Smooth muscle cell of the brain vasculature (primary cell): Measurements from ENCODE around the gene FAM227B.
"Not testable (repeated sequence)": the region's sequence is repeated elsewhere in the genome, so short reads cannot be mapped to it uniquely, and the experiment has no call there.

Source experiments
- DNase-seq: peaks from one replicate; pipeline ENCODE4 v3.0.0-alpha.2; 2012; ENCODE audit warnings: low read depth, low spot score

The FAM227B gene

DNA sequence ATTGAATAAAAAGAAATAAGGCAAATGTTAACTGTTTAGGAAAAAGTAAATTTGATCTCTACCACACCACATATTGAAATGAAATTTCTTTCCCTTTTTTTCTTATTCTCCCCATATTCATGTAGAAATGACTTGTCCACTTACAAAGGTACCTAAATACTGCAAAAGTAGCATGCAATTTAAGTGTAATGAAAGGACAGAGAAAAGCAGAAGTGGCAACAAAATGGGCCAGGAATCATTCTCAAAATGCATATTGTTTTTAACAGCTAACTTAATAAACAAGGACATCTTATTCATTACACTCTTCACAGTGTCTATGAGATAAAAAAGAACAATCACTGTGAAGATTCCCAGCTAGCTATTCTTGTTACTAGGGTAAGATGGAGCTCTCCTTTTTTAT lies 238.2 kb downstream of the FAM227B start:
- no peak for DNase-seq

DNA sequence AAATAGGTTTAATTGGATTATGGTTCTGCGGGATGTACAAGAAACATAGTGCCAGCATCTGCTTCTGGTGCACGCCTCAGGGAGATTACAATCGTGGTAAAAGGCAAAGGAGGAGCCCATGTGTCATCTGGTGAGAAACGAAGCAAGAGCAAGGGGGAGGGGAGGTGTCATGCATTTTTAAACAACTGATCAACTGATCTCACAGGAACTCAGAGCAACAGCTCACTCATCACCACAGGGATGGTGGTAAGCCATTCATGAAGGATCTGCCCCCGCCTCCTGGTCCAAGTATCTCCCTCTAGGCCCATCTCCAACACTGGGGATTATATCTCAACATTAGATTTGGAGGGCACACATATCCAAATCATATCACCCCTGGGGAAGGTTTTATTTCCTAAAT lies 239.7 kb downstream of the FAM227B start:
- DNase-seq, result no peak

DNA sequence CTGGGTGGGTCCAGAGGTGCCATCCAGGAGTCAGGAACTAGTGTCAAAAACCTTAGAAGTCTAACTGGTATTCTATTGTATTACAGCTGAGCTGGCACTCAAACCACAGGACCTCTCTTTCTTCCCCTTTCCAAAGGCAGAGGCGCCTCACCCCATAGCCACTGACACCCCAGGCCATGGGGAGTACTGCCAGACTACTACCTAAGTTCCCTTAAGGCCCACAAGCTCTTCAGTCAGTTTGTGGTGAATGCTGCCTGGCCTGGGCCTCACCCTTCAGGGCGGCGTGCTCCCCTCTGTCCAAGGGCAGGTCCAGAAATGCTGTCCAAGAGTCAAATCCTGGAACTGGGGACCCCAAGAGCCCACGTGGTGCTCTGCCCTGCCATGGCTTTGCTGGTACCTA lies 240.6 kb downstream of the FAM227B start:
- DNase-seq, result no peak

DNA sequence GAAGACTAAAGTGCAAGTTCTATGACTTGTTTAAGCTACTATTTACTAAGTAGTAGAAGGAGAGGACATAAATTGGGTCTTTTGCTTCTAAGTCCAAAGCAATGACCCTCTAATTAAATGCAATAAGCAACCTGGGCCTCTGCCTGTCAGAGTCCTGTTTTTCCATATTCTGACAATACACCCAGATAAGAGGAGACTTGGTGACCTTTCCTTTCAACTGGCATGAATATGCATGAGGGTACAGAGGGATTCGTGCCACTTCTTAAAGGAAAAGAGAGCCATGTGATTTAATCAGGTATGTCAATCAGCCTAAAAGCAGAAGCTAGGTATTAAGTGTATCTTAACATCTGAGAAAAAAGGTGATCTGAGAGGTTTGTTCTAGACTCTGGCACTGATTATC lies 248.3 kb downstream of the FAM227B start:
- no peak for DNase-seq

DNA sequence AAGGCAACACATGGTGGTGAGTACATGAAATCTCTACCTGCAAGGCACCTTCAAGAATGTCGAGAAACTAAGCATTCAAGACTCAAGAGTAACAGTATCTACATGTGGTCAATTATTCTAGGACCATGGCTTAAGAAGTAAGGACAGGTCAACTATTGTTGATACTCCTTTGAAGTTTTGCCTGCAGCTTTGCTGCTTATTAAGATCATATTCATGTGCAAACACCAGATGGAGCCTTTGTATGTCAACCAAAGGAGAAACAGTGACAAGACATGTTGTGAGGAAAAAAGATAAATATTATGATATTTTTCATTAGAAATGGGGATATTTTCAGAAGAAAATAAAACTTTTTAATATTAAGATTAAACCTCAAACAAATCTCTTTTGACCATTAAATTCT lies 249.8 kb downstream of the FAM227B start:
- DNase-seq, result no peak

DNA sequence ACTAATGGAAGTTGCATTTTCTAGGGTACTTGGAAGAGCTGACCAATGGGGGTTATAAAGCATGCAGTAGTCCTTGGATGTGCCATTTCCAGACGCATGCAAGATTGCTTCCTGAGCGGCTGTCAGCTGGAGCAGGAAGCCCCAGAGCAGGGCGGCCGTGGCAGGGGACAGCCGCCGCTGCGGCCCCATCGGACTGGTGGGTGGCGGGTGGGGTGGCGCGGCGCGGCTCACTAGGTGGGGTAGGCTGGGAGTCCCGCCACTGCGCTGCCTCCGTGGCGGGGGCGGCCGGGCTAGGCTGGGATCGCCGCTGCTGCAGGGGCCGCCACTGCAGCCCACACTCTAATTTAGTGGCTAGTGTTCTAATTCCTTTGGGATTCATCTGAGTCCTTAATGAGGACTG lies 254.1 kb downstream of the FAM227B start:
- no peak for DNase-seq

DNA sequence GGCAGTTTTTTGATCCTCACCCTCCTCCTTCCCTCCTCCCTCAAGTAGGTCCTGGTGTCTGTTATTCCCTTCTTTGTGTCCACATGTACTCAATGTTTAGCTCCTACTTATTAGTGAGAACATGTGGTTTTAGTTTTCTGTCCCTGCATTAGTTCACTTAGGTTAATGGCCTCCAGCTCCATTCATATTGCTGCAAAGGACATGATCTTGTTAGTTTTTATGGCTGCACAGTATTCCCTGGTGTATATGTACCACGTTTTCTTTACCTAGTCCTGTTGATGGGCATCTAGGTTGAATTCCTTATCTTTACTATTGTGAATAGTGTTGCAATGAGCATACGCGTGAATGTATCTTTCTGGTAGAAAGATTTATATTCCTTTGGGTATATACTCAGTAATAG lies 259.2 kb downstream of the FAM227B start:
- no peak for DNase-seq

DNA sequence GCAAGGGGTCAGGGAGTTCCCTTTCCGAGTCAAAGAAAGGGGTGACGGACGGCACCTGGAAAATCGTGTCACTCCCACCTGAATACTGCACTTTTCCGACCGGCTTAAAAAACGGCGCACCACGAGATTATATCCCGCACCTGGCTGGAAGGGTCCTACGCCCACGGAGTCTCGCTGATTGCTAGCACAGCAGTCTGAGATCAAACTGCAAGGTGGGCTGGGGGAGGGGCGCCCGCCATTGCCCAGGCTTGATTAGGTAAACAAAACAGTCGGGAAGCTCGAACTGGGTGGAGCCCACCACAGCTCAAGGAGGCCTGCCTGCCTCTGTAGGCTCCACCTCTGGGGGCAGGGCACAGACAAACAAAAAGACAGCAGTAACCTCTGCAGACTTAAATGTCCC lies 266.2 kb downstream of the FAM227B start:
- not testable (repeated sequence) for DNase-seq

DNA sequence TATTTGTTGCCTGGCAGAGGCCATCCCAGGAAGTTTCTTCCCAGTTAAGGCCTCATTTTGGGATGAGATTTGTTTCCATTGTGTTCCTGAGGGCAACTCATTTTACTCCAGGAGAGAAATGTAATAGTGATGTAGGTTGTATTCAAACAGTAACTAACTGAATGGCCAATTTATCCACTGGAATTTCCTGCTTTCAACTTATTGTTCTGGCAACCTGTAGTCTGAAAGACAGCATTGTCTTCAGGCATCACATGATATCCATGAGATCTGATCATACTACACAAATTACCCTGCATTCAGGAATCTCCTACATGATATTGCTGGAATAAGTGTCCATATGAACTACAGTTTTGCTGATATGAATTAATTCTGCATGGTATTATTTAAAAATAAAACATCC lies 277.1 kb downstream of the FAM227B start:
- DNase-seq, result no peak

DNA sequence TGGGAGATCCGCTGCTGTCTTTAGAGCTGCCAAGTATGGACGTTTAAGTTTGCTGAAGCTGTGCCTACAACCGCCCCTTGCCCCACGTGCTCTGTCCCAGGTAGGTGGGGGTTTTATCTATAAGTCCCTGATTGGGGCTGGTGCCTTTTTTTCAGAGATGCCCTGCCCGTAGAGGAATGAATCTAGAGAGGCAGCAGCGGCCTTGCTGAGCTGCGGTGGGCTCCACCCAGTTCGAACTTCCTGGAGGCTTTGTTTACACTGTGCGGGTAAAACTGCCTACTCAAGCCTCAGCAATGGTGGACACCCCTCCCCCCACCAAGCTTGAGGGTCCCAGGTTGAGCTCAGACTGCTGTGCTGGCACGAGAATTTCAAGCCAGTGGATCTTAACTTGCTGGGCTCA lies 281.0 kb downstream of the FAM227B start:
- DNase-seq, result no peak

DNA sequence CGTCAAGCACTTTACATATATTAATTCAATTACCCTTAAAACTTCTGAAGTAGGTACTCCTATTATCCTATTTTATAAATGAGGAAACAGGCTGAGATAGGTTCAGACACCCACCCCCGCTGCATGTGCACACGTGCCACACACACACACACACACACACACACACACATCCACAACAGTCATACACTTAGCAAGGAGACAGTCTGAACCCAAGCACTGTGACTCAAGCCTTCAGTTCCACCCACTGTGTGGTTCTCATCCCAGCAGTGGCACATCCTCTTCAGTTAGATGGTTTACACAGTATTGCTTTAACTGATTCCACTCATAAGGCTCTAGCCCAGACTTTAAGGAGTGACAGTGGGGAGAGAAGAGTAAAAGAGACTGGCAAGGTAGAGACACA lies 288.7 kb downstream of the FAM227B start:
- DNase-seq, result no peak

DNA sequence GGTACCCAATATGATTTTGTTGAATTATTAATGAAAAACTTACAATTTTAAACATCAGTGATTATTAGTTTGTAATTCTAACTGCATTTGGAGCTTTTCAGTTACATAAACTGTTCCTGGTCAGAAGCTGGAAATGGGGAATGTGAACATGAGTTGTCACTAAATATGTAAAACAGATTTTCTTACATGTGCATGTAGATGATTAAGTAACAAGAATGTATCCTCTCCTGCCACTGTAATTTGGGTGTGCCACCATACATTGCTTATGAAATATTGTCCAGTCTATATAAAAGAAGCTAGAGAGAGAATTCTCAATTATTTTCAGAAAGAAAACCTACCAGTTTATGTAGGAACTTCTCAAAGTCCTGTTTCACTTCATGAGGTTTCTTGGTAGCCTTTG lies 289.2 kb downstream of the FAM227B start:
- no peak for DNase-seq

DNA sequence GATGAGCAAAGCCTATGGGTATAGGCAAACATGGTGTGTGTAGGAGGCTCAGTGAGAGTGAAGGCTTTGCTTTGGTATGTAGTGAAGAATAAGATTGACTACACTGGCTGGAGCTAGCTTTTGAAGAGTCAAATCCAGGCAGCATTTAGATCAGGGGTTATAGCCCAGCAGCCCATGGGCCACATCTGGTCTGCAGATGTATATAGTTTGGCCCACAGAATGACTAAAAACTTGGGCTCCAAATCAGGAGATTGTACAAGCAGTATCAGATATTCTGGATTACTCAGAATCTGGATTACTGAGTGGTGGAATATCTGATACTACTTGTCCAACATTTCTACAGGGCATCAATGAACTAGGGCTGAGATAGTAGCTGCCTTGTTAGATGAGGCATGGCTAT lies 290.5 kb downstream of the FAM227B start:
- DNase-seq, result no peak

DNA sequence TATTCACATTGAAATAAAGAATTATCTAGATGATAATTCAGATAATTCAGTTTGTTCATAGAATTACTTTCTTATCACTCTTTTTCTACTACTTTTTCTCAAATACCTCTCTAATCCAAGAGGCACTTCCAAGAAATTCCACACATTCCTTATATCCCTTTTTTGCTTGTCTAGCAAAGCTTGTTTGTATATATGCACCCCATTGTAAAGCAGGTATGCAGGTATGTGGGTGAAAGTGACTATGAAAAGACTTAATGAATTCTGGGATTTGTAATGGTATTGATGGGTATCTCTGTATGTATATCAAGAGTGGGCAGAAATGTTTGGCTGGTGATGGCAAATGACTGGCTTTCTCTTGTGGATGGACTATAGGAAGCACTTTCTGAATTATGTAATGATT lies 291.7 kb downstream of the FAM227B start:
- no peak for DNase-seq

DNA sequence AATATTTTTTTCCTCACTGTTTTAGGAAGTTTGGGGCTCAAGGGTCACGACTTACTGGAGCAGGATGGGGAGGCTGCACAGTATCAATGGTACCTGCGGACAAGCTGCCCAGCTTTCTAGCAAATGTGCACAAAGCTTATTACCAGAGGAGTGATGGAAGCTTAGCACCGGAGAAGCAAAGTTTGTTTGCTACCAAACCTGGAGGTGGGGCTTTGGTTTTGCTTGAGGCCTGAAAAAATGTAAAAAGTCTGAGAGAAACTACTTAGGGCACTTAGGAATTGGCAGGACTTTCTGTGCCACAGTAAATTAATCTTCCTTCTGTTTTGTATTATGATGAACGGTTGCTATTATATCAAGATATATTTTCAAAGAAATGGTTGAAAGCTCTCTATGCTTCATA lies 292.7 kb downstream of the FAM227B start:
- DNase-seq, result no peak

DNA sequence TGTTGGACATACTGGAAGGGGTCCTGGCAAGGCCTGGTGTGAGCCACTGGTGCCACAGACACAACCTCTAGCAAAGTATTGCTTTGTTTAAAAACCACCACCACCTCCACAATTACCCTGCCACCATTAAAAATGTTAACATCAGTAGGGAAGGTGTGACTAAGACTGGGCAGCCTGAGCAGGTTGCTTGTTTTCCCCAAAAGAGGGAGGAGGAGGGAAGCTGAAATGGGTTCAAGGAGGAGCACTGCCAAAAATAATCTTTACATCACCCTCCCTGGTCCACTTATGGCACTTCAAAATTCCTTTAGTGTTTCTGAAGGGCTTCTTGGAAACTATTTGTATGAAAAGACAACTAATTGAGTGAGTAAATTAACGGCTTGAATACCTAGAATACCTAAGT lies 297.4 kb downstream of the FAM227B start:
- DNase-seq, result no peak

DNA sequence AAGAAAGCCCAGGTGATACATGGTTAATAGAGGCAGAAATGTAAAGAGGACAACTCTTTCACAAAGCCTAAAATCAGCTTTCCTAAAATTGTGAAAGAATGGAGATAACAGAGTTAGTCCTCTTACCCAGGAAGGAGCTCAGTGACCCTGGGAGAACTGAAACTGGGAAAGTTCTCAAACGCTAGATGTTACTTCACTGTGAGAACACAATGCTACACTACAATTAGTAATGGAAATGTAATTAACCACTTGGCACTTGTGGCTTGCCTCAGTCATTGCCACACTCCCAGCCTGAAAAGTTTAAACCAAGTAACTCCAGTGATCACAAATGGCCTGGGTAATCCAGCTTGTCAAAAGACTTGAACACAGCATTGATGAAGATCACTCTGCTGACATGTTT lies 300.3 kb downstream of the FAM227B start:
- no peak for DNase-seq

DNA sequence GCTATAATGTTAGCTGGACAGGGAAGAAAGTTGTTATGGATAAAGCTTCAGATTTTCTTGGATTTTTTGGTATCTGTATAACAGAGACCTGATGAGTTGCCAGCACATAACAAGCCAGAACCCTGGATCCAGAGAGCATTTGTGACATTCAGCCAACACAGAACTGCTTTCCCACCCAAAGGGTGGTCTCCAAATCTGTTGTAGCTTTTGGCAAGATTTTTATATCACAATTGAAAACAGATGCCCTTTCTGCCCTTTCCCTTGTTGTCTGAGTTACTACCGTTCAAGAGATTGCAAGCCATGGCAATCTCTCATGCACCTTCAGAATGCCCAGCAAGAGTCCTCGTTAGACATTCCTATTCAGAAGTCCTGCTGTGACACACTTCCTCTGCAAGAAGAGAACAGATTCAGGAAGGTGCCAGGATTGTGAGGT lies 305.2 kb downstream of the FAM227B start:
- DNase-seq, result peak; percentile 10

DNA sequence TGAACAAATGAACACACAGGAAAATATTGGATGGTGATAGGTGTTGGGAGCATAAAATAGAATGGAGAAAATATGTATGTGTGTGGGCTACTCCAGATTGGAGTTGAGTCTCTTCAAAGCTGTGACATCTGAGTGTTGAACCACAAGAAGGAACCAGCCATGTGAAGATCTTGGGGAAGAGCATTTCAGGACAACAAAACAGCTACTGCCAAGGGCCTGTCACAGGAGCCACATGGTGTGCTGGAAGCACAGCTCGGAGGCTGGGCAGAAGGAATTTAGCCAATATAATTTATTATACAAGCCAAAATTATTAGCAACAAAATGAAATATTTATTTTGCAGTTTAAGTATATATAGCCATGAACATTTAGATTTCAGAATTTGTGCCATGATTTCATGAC lies 305.9 kb downstream of the FAM227B start:
- no peak for DNase-seq

DNA sequence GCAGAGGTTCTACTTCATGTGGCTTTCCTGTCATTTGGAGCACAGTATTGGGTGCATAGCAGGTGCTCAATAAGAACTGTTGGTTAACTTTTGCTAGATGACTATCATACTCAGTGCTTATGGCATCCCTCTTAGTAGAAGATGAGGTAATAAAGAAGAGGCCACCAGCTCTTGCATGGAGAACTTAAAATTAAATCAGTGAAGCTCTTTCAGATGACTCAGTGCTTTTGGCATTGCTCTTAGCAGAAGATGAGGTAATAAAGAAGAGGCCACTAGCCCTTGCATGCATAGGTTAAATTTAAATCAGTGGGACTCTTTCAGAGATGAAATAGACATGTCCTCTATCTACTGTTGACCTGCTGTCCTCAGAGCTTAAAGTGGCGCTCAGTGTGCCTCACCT lies 307.0 kb downstream of the FAM227B start:
- peak; percentile 3 for DNase-seq

DNA sequence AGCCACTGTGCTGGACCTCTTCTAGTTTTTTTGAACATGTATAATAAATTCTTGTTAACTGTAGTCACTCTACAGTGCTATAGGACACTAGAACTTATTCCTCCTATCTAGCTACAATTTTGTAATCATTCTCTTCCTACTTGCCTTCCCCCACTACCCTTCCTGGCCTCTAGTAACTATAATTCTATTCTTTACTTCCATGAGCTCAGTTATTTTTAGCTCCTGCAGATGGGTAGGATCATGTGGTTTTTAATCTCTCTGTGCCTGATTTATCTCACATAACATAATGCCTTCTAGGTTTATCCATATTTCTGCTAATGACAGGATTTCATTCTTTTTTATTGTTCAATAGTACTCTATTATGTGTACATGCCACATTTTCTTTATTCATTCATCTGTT lies 310.7 kb downstream of the FAM227B start:
- no peak for DNase-seq

DNA sequence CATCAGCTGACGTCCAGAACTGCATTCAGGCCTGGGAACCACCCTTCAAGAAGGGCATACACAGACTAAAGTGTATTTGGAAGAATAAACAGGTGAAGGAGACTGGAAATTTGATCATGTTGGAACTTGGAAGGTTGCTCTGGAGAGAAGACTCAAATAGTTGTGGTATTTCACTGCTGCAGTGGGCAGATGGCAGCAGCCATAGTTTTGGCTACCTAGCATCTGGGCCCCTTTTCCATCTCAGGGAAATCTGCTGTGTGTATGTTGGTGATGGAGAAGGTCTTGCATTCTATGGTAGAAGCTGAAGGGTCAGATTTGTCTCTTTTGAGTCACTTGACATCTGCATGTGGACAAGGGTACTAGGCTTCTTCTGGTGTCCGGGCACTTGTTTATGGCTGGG lies 311.9 kb downstream of the FAM227B start:
- no peak for DNase-seq

DNA sequence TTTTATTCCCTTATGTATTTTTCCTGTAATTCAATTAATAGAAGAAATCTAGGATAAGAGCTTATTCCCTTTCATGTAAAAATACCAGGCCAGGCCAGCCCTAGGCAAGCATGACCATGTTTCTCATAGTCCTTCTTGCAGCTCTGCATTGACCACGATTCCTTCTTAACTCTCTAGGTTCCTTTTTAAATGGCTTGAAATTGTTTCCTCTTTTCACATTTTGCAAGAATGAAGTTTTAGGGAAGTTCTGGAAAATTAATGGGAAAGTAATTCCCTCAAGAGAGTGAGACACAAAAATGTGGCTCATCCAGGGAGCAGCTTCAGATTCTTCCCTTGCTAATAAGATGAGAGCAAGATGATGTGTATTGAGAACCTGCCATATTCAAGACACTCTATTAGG lies 314.1 kb downstream of the FAM227B start:
- no peak for DNase-seq

DNA sequence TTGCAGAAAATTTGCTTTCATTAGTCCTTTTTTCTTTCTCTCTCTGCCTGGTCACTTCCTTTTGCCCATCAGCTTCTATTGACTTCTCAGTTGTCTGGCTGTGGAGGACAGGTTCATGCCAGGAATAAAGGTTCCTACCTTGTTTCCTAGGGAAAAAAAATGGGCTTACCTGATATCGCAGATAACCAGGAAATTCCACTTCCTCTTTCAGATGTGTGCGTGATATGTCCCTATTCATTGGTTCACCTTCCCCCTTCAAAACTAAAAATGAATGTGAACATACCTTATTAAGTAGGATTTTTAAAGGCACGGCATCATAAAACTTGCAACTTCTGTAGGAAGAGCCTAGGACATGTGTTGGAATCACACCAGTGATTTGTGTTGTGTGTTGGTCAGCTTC lies 317.6 kb downstream of the FAM227B start:
- DNase-seq, result no peak

DNA sequence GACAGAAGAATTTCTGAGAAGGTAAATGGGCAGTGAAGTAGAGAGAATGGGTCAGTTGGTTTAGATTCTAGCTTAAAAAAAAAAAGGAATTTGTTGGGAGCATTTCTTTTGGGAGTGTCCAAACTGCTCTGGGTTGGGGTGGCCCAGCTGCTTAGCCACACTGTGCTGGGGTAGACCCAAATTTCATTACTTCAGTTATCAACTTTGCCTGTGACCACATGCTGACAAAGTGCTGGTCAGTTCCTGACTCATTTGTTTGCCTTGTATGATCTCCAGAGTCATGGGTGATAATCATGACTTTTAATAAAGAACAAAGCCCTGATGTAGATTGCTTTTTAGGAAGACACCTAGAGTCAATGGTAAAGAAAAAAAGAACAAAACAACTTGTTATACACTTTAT lies 319.1 kb downstream of the FAM227B start:
- DNase-seq, result no peak
